Activated CD4-positive, alpha-beta T cell treated with anti-CD3 and anti-CD28 coated beads, Interleukin-2, Interleukin-6, amounts not matched to agents 100 ng/mL and 50 ng/mL, durations not matched to agents 16 hours and 8 hours (primary cell): ENCODE results near the gene DCDC2C.
"Not testable (repeated sequence)": the region's sequence is repeated elsewhere in the genome, so short reads cannot be mapped to it uniquely, and the experiment has no call there.

Source experiments
- DNase-seq: peaks from one replicate; pipeline ENCODE4 v3.0.0-alpha.2; 2020

DCDC2C gene

GRCh38 chr2:3778851-3779495 is 75.6 kb downstream of the DCDC2C start:
- DNase-seq = no peak

GRCh38 chr2:3779496-3780049 is 76.2 kb downstream of the DCDC2C start:
- no peak for DNase-seq

- peak; percentile 80 for DNase-seq
These were observed 77.4 kb downstream of the DCDC2C start for GRCh38 chr2:3780477-3781402.

- no peak for DNase-seq
These were observed 81.4 kb downstream of the DCDC2C start for GRCh38 chr2:3784731-3785130.

- no peak for DNase-seq
These were observed 82.0 kb downstream of the DCDC2C start for GRCh38 chr2:3785220-3785889.

GRCh38 chr2:3785890-3786273 is 82.5 kb downstream of the DCDC2C start:
- no peak for DNase-seq

GRCh38 chr2:3787768-3788167 is 84.4 kb downstream of the DCDC2C start:
- no peak for DNase-seq

GRCh38 chr2:3789256-3789655 is 85.9 kb downstream of the DCDC2C start:
- DNase-seq = no peak

- DNase-seq = no peak
These were observed 89.9 kb downstream of the DCDC2C start for GRCh38 chr2:3793249-3793648.

GRCh38 chr2:3801506-3801905 is 98.1 kb downstream of the DCDC2C start:
- DNase-seq = no peak

- DNase-seq = no peak
These were observed 102.0 kb downstream of the DCDC2C start for GRCh38 chr2:3805201-3805939.

- no peak for DNase-seq
These were observed 102.8 kb downstream of the DCDC2C start for GRCh38 chr2:3806168-3806567.

- no peak for DNase-seq
These were observed 103.4 kb downstream of the DCDC2C start for GRCh38 chr2:3806730-3807129.

- DNase-seq = no peak
These were observed 104.5 kb downstream of the DCDC2C start for GRCh38 chr2:3807853-3808252.

- no peak for DNase-seq
These were observed 111.4 kb downstream of the DCDC2C start for GRCh38 chr2:3814706-3815245.

- not testable (repeated sequence) for DNase-seq
These were observed 113.8 kb downstream of the DCDC2C start for GRCh38 chr2:3817144-3817543.

GRCh38 chr2:3823748-3824147 is 120.4 kb downstream of the DCDC2C start:
- DNase-seq = no peak

- peak; percentile 40 for DNase-seq
These were observed 124.5 kb downstream of the DCDC2C start for GRCh38 chr2:3827673-3828575.

GRCh38 chr2:3830796-3831195 is 127.4 kb downstream of the DCDC2C start:
- DNase-seq = no peak

- no peak for DNase-seq
These were observed 133.7 kb downstream of the DCDC2C start for GRCh38 chr2:3837086-3837485.

GRCh38 chr2:3838348-3838747 is 135.0 kb downstream of the DCDC2C start:
- DNase-seq = no peak
